Brain microvascular endothelial cell (primary cell): Measurements from ENCODE around the gene HOMER2.
A peak's percentile ranks its signal among the peaks of the same experiment; 100 is the strongest.

Experiments used
- DNase-seq: peaks from one replicate; pipeline ENCODE4 v3.0.0-alpha.2; 2020
- H3K27ac ChIP-seq: fragments of 250-450 bp; sonication (Bioruptor Pico); 2 replicates; pipeline ENCODE4 v1.5.1; 2020; ENCODE audit warnings: mild to moderate bottlenecking, moderate library complexity
- H3K27me3 ChIP-seq: fragments of 250-450 bp; sonication (Bioruptor Pico); replicated peaks from 2 replicates; pipeline ENCODE4 v1.5.1; 2020; ENCODE audit warnings: mild to moderate bottlenecking
- H3K36me3 ChIP-seq: fragments of 250-450 bp; sonication (Bioruptor Pico); replicated peaks from 2 replicates; pipeline ENCODE4 v1.5.1; 2020; ENCODE audit warnings: mild to moderate bottlenecking
- H3K4me3 ChIP-seq: 2 replicates; pipeline ENCODE4 v1.5.1; 2011; ENCODE audit warnings: low read depth, mild to moderate bottlenecking, control low read depth, low read length, moderate library complexity
- CTCF ChIP-seq: IDR thresholded peaks from 2 replicates; pipeline ENCODE4 v1.5.1; 2011; ENCODE audit warnings: low read depth, mild to moderate bottlenecking, moderate library complexity, low read length, control low read depth, inconsistent platforms; ENCODE audit errors: missing control alignments
- in situ Hi-C: cut with HindIII; loops from 2 replicates; pipeline ENCODE4 v1.10.0; 2017; ENCODE audit warnings: low sequenced_read_pairs, low pct_ligation_motif_present

HOMER2 gene

DNA sequence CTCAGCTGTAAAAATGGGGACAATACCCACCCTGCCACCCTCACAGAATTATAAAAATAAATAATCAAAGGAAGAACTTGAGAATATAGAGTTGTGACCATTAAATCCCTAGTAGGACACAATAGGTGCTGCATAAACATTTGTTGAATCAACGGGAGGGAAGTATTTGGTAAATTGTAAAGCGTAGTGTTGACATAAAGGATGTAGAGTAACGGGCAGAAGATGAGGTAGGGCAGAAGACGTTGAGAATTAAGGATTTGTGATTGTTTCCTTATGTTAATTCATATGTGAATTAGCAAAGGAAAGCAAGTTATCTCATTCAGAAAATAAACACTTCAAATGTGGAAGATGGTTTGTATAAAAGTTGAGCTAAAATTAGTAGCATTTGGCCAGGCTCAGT is 40.6 kb upstream of the HOMER2 start:
- Histone ChIP-seq H3K4me3 (no peak overlapping the region), H3K36me3 (peaks cover 3% of the 10 kb centered on the region), H3K27ac (no peak overlapping the region), H3K27me3 (no peaks in the 10 kb centered on the region)
- in situ Hi-C loops, result no loop called here
- no peak for DNase-seq
- no peak for TF ChIP-seq CTCF

DNA sequence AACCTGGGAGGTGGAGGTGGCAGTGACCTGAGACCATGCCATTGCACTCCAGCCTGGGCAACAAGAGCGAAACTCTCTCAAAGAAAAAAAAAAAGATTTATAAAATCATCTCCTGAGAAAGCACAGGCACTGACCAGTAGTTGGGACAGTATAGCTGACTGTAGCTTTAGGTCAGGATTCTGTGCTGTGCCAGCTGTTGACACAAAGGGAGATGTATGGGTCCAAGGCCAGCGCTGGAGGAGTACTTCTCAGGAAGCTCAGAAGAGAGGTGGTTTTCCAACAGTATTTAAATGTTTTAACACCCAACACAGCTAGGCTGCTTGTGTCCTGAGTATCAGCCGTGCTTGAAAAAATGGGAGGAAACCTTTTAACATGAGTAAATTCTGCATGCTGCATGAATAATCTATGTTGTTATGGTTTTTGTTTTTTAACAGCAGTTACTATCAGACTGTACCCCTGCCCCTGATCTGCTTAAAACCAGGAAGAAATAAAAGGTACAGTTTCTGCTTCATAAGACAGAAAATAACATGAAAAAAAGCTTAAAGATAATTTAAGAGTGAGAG is 40.0 kb upstream of the HOMER2 start:
- no peak for DNase-seq
- H3K27me3 ChIP-seq, result no peaks in the 10 kb centered on the region
- H3K27ac ChIP-seq, result no peak overlapping the region
- TF ChIP-seq CTCF, result no peak
- H3K4me3 ChIP-seq, result no peak overlapping the region
- peaks cover 3% of the 10 kb centered on the region for H3K36me3 ChIP-seq
- in situ Hi-C loops, result no loop called here

- peak overlapping the region; percentile 97 for H3K4me3 ChIP-seq
- no peaks in the 10 kb centered on the region for H3K27me3 ChIP-seq
- DNase-seq, result no peak
- peaks cover 3% of the 10 kb centered on the region for H3K36me3 ChIP-seq
- no peak for TF ChIP-seq CTCF
- in situ Hi-C loops, result no loop called here
- peak overlapping the region; percentile 59 for H3K27ac ChIP-seq
These were observed 33.9 kb upstream of the HOMER2 start for GRCh38 chr15:82986442-82986780.

DNA sequence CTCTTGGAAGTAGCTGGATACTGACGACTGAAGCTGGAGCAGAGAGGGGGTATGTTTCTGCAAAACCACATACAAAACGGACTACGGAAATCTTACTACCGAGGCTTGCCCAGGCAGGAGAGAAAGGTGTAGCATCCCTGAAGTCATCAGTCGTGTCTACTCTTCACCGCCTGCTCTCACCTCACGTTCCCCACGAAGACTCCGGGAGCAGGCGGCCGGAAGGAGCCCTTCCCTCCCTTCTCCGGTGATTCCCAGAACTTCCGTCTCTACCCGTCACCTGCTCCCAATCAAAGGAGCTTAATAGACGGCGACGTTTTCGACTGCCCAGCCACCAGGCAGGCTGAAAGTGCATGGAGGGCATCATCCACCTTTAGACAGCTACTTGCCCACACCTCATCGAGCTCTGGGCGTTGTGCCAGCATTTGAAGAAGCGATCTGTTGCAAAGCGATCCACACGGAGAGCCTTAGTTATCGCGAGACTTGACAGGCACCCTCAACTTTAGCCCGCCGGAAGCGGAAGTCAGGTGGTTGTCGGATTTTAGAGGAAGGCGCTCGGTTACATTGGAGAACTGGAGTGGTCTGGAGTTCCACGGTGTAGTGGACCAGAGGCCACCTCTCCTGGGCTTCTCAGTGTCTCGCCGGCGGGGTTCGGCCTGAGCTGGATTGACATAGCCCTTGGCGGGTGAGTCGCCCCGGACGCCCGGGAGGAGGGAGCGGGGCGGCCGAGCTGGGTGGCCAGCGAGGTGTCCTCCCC is 33.3 kb upstream of the HOMER2 start, which contains the start of gene RAMAC:
TSS of gene RAMAC (plus strand) at position 523 of the 754 bp plus-strand sequence. CDS start 2,809 bp downstream, outside the sequence.
- TF ChIP-seq CTCF, result no peak
- in situ Hi-C loops, result no loop called here
- H3K27me3 ChIP-seq, result no peaks in the 10 kb centered on the region
- peaks cover 3% of the 10 kb centered on the region for H3K36me3 ChIP-seq
- peak; percentile 92 for DNase-seq
- H3K4me3 ChIP-seq, result peak within 1 kb of the TSS; percentile 97
- peak within 1 kb of the TSS; percentile 59 for H3K27ac ChIP-seq

DNA sequence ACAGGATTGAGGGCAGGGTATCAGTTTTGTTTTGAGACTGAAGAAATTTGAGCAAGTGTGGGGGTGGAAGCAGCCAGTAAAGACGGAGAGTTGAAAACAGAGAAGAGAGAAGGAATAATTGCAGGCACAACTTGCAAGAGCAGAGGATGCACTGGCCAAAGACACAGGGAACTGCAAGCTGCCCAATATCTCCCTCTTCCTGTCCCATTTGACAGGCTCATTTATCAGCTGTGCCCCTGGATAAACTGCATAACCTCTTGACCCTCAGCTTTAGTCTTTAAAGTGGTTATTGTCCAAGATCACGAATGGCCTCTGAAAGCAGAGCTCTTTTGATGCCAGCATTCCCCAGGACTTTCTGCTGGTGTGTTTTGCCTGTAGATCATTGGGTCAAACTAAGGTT is 28.5 kb upstream of the HOMER2 start:
- no peak for DNase-seq
- no peaks in the 10 kb centered on the region for H3K36me3 ChIP-seq
- no peak overlapping the region for H3K27ac ChIP-seq
- in situ Hi-C loops, result no loop called here
- no peaks in the 10 kb centered on the region for H3K27me3 ChIP-seq
- H3K4me3 ChIP-seq, result no peak overlapping the region
- no peak for TF ChIP-seq CTCF
